BE2C (cell line): ENCODE results near the gene COL27A1.

ENCODE experiments used
- DNase-seq: peaks from one replicate; pipeline ENCODE4 v3.0.0-alpha.2; 2020
- H3K27me3 ChIP-seq: fragments of 250-450 bp; sonication (Bioruptor Pico); 2 replicates; pipeline ENCODE4 v1.5.1; 2020; ENCODE audit warnings: mild to moderate bottlenecking
- H3K36me3 ChIP-seq: fragments of 250-450 bp; sonication (Bioruptor Pico); 2 replicates; pipeline ENCODE4 v1.5.1; 2020; ENCODE audit warnings: mild to moderate bottlenecking
- H3K4me1 ChIP-seq: fragments of 250-450 bp; sonication (Bioruptor Pico); 2 replicates; pipeline ENCODE4 v1.5.1; 2020
- H3K4me3 ChIP-seq: 2 replicates; pipeline ENCODE4 v1.5.1; 2011; ENCODE audit warnings: low read depth, low read length
- H3K9me3 ChIP-seq: fragments of 250-450 bp; sonication (Bioruptor Pico); 2 replicates; pipeline ENCODE4 v1.5.1; 2020
- TF ChIP-seq, protein P1 (sequence below): IDR thresholded peaks from 2 replicates; pipeline ENCODE4 v1.5.1; 2012; ENCODE audit warnings: mild to moderate bottlenecking, low read depth, low read length

The COL27A1 gene

DNA sequence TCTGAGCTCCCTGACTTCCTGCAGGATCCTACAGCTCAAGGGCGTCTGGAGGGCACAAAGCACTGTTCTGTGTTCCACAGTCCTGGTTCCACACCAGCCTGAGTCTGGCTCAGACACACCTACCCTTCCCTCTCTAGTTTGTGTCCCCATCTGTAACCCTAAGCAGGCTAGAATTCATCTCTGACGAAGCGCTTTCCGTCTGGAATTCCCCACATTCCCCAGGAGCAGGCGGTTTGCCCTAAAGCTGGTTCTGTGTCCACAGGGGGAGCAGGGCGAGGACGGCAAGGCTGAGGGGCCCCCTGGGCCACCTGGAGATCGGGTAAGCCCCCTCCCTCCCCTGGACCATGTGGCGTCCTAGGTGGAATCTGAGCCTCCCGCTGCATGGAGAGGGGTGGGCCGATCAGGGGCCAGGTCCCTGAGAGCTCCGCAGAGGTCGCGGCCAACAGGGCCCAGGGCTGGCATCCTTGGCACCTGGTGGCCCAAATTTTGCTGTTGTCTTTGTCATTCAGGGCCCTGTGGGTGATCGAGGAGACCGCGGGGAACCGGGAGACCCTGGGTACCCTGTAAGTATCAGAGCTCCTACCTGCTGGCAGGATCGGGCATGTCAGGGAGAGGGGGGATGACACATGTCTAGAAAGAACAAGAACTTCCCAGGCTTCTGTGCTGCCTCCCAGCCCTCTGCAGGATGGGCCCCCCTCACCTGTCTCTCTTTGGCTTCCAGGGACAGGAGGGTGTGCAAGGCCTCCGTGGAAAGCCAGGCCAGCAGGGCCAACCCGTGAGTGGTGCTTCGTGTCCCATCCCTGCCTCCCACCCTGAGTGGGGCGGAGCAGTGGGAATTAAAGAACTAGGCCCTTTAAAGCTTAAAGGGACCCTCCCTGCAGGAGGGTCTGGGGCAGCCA, 133.1 kb downstream of the COL27A1 start:
- Histone ChIP-seq H3K4me3 (no peak overlapping the region), H3K4me1 (no peaks in the 10 kb centered on the region), H3K27me3 (peaks cover 3% of the 10 kb centered on the region; the same call in 1 of the 2 replicates), H3K36me3 (no peaks in the 10 kb centered on the region), H3K9me3 (no peaks in the 10 kb centered on the region)
- DNase-seq, result no peak
- TF ChIP-seq, protein P1, sequence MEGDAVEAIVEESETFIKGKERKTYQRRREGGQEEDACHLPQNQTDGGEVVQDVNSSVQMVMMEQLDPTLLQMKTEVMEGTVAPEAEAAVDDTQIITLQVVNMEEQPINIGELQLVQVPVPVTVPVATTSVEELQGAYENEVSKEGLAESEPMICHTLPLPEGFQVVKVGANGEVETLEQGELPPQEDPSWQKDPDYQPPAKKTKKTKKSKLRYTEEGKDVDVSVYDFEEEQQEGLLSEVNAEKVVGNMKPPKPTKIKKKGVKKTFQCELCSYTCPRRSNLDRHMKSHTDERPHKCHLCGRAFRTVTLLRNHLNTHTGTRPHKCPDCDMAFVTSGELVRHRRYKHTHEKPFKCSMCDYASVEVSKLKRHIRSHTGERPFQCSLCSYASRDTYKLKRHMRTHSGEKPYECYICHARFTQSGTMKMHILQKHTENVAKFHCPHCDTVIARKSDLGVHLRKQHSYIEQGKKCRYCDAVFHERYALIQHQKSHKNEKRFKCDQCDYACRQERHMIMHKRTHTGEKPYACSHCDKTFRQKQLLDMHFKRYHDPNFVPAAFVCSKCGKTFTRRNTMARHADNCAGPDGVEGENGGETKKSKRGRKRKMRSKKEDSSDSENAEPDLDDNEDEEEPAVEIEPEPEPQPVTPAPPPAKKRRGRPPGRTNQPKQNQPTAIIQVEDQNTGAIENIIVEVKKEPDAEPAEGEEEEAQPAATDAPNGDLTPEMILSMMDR, result no peak

DNA sequence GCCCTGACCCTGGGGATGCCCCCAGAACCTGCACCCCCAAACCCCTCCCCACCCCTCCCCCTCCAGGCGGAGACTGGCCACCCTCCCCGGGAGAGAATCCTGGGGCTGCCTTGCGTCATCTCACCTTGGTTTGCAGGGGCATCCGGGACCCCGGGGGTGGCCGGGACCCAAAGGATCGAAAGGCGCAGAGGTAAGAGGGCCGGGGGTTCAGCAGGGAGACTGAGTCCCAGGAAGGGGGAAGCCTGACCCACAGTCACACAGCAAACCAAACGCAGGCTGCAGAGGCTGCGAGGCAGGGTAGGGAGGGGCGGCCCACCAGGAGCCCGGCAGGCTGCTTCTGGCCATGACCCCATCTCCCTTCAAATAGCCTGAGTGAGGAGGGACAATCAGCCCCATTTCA, 133.8 kb downstream of the COL27A1 start:
- Histone ChIP-seq H3K27me3 (peaks cover 3% of the 10 kb centered on the region; the same call in 1 of the 2 replicates), H3K4me1 (no peaks in the 10 kb centered on the region), H3K9me3 (no peaks in the 10 kb centered on the region), H3K4me3 (no peak overlapping the region), H3K36me3 (no peaks in the 10 kb centered on the region)
- DNase-seq, result no peak
- TF ChIP-seq, protein P1, result no peak

DNA sequence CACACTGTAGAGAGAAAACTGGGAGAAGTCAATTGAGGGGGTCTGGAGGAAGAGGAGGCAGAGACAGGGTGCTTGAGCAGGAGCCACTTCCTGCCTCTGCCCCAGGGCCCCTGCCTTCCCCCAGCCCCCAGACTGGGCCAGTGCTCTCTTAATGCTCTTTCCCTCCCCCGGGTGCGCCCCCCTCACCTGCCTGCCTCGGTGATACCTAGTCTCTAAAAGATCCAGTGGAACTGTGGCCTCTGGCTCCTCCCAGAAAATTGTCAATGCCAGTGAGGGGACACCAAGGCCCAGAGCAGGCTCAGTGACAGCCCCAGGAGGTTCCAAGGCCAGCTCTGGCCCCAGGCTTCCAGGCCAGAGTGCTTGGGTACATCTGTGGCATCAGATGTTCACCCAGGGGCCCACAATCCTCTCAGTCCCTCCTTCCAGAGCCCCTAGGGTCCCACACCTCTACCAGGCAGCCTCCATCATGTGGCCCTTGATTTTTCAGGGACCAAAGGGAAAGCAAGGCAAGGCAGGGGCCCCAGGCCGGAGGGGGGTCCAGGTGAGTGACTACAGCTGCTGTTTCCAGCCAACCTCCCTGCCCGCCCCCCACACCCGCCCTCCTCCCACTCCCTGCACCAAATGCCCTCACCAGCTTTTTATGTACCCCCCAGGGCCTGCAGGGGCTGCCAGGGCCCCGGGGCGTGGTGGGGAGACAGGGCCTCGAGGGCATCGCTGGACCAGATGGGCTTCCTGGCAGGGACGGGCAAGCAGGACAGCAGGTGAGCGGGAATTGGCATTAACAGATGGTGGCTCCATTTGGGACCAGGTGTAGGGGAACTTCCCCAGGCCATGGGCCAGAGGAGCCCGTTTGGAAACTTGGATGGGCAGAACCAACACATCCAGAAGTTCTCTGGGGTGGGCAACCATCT, 134.5 kb downstream of the COL27A1 start:
- Histone ChIP-seq H3K27me3 (peaks cover 3% of the 10 kb centered on the region; the same call in 1 of the 2 replicates), H3K4me1 (no peaks in the 10 kb centered on the region), H3K9me3 (no peaks in the 10 kb centered on the region), H3K4me3 (no peak overlapping the region), H3K36me3 (no peaks in the 10 kb centered on the region)
- TF ChIP-seq, protein P1, result no peak
- no peak for DNase-seq

DNA sequence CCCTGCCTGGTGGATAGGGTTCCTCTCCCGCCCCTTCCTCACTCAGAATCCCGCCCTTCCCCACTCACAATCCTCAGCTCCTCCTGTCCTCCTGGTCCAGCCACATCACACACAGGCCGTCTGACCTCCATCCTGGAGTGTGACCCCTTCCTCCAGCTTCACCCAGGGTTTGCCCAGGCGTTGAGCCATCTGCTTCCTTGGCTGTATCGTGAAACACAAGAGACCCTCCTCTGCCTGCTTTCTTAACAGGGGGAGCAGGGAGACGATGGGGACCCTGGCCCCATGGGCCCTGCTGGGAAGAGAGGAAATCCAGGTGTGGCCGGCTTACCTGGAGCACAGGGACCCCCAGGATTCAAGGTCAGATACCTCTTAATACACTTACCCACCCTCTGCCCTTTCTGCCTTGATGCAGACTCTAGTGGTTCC, 135.2 kb downstream of the COL27A1 start:
- no peak for DNase-seq
- H3K36me3 ChIP-seq, result no peaks in the 10 kb centered on the region
- H3K4me3 ChIP-seq, result no peak overlapping the region
- no peaks in the 10 kb centered on the region for H3K4me1 ChIP-seq
- TF ChIP-seq, protein P1, result no peak
- no peaks in the 10 kb centered on the region for H3K9me3 ChIP-seq
- H3K27me3 ChIP-seq, result peaks cover 3% of the 10 kb centered on the region; the same call in 1 of the 2 replicates

DNA sequence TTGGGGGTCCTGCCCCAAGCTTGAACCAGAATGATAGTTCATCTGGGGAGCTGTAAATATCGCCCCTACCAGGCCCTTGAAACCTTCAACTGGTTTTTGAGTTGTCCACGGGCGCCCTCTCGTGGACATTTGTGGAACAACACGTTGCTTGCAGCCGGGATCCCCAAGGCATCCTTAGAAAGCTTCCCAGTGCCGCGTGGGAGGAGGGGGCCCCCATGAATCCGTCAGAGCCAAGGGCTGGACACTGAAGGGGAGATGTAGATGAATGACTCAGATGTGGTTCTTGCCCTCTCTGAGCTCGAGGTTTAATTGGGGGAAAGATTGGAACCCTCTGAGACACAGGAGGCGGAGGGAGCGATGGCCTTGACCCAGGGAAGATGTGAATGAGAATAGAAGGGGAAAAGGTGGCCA, 135.7 kb downstream of the COL27A1 start:
- Histone ChIP-seq H3K4me1 (no peaks in the 10 kb centered on the region), H3K9me3 (no peaks in the 10 kb centered on the region), H3K36me3 (no peaks in the 10 kb centered on the region), H3K4me3 (no peak overlapping the region), H3K27me3 (peaks cover 3% of the 10 kb centered on the region; the same call in 1 of the 2 replicates)
- TF ChIP-seq, protein P1, result peak; percentile 86
- peak; percentile 71 for DNase-seq
